Measurements from ENCODE around the gene RIN1. TPM values are rescaled to one million over a fixed set of nuclear protein-coding genes. Genes with fewer than 3 reads are reported as not detected.

The RIN1 gene
- total and polyA plus RNA-seq, 2 of the 13 experiments (the other 11 are each of a cell fraction or from before 2014, with no cell fraction given) = 2.4 to 4.1 TPM

DNA sequence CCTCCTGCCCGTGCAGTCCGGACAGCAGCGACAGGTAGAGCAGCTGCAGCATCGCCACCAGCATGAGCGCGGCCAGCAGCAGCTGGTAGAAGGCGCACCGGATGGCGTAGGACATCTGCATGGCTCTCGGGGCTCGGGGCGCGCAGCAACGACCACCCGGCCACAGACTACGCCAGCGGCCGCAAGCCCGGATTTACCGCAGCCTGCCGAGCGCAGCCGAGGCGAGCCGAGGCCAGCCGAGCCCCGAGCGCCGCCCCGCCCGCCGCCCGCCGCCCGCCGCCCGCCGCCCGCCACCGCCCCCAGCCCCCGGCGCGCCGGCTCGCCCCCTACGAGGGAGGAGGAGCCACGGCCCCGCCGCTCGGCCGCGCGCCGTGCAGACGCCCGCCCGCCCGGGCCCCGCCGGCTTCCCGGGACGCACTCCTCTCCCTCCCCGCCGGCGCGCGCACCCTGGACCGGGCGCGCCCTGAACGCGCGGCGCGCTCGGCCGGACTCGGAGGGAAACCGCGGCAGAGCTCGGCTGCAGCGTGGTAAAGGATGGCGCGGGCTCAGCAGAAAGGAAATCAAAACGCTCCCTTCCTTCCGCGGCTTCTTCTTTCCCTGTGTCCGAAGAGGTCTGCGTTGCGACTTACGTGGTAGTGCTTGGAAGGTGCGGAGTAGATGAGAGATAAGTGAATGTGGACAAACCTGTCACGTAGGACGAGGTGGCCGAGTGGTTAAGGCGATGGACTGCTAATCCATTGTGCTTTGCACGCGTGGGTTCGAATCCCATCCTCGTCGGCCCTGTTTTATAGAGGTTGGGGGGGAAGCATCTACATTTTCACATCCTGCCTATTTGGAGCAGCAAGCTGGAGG, 11.4 kb upstream of the RIN1 start, which contains the start of gene B4GAT1:
TSS of gene B4GAT1 (minus strand) at position 205 of the 852 bp plus-strand sequence. CDS start at position 121, 84 bp downstream.
- in situ Hi-C loops (cut with HindIII; ENCODE audit: extremely low pct_ligation_motif_present, low pct_unique_long_range_greater_than_20kb) = no loop called here
- 0% methylated on average over 16 of the region's 101 CpGs for WGBS (ENCODE audit: low lambda C conversion rate)
- FAIRE-seq (no peak), DNase-seq (ENCODE audit: low spot score) (peak; percentile 68), ATAC-seq (peak; percentile 43)
- H2AFZ ChIP-seq (ENCODE audit: low read length) = no peak within 1 kb of the TSS
- peak within 1 kb of the TSS; percentile 95 for H3K4me2 ChIP-seq (ENCODE audit: low read depth, low read length)
- peak within 1 kb of the TSS; percentile 86 for H3K27ac ChIP-seq (ENCODE audit: extremely low read length, insufficient read depth, low read length)
- H4K20me1 ChIP-seq (ENCODE audit: insufficient read depth, low read length) = no peaks in the 10 kb centered on the region
- intact Hi-C loops (cut with micrococcal nuclease; ENCODE audit: unreplicated experiment) = no loop called here
- ChIA-PET POLR2A (interaction anchor here (0.7 to 2.3 kb wide), 10 partner anchors 11 to 80 kb away, joined by 3 to 27 read pairs (median 4); partner anchors contain the start of genes CD248, RAB1B, RIN1 and YIF1A), CTCF (ENCODE audit: low intra/inter-chr PET ratio, low total read pairs) (no interaction called here)
- H3K9ac ChIP-seq (ENCODE audit: insufficient read depth, low read depth, low read length) = peak within 1 kb of the TSS; percentile 94
- no TSS peak for BruUV-seq (replicated peaks)
- no peaks in the 10 kb centered on the region for H3K36me3 ChIP-seq (replicated peaks in 1 of 2; ENCODE audit: control insufficient read depth in 1 of 2, insufficient read depth in 2 of 2, low read length in 2 of 2)
- peaks cover 54% of the 10 kb centered on the region for H3K79me2 ChIP-seq (ENCODE audit: insufficient read depth, low read length)
- H3K9me3 ChIP-seq (ENCODE audit: low read length) = no peaks in the 10 kb centered on the region
- no peaks in the 10 kb centered on the region; a peak in 1 of 5 replicates for H3K27me3 ChIP-seq (ENCODE audit: control insufficient read depth in 1 of 2, insufficient read depth in 2 of 2, low read length in 2 of 2)
- peak within 1 kb of the TSS; percentile 80 to 93 (median 90) for H3K4me3 ChIP-seq (replicated peaks in 1 of 3; ENCODE audit: insufficient read depth in 1 of 3, low read depth in 2 of 3, low read length in 3 of 3)
- peaks cover 78% of the 10 kb centered on the region for H3K4me1 ChIP-seq (ENCODE audit: insufficient read depth, low read length)
- TF ChIP-seq KLF16 (CRISPR knock-in tag; IDR thresholded peaks at IDR 0.05) (peak in 1 of 2 experiments; percentile 85; a peak in 2 of 4 replicates), ZNF782 (CRISPR knock-in tag; IDR thresholded peaks at IDR 0.05; ENCODE audit: borderline replicate concordance) (no peak), MTF1 (CRISPR knock-in tag; IDR thresholded peaks at IDR 0.05) (no peak), RARA (CRISPR knock-in tag; IDR thresholded peaks at IDR 0.05) (0 out of 2 replicates have a peak, but pooled peaks have one; percentile 29), KLF11 (CRISPR knock-in tag; IDR thresholded peaks at IDR 0.05) (no peak), NCOA1 (CRISPR knock-in tag; IDR thresholded peaks at IDR 0.05) (peak; percentile 40; the same call in 1 of the 2 replicates), ZNF737 (CRISPR knock-in tag; IDR thresholded peaks at IDR 0.05; ENCODE audit: borderline replicate concordance) (no peak), KDM4B (CRISPR knock-in tag; IDR thresholded peaks at IDR 0.05) (0 out of 2 replicates have a peak, but pooled peaks have one; percentile 70), SRSF4 (IDR thresholded peaks at IDR 0.05; ENCODE audit: low read depth, low read length, poor library complexity, severe bottlenecking) (no peak), ZNF546 (CRISPR knock-in tag; conservative IDR thresholded peaks at IDR 0.05) (0 out of 2 replicates have a peak, but pooled peaks have one; percentile 17), ISL2 (CRISPR knock-in tag; IDR thresholded peaks at IDR 0.05) (0 out of 2 replicates have a peak, but pooled peaks have one; percentile 22), NFE2L1 (CRISPR knock-in tag; IDR thresholded peaks at IDR 0.05; ENCODE audit: borderline replicate concordance) (no peak), ARHGAP35 (CRISPR knock-in tag; IDR thresholded peaks at IDR 0.05; ENCODE audit: borderline replicate concordance) (no peak), ZNF451 (CRISPR knock-in tag; IDR thresholded peaks at IDR 0.05) (peak; percentile 48; the same call in 1 of the 2 replicates), NR2F1 (CRISPR knock-in tag; IDR thresholded peaks at IDR 0.05) (no peak)
- TF ChIP-seq, protein P1, sequence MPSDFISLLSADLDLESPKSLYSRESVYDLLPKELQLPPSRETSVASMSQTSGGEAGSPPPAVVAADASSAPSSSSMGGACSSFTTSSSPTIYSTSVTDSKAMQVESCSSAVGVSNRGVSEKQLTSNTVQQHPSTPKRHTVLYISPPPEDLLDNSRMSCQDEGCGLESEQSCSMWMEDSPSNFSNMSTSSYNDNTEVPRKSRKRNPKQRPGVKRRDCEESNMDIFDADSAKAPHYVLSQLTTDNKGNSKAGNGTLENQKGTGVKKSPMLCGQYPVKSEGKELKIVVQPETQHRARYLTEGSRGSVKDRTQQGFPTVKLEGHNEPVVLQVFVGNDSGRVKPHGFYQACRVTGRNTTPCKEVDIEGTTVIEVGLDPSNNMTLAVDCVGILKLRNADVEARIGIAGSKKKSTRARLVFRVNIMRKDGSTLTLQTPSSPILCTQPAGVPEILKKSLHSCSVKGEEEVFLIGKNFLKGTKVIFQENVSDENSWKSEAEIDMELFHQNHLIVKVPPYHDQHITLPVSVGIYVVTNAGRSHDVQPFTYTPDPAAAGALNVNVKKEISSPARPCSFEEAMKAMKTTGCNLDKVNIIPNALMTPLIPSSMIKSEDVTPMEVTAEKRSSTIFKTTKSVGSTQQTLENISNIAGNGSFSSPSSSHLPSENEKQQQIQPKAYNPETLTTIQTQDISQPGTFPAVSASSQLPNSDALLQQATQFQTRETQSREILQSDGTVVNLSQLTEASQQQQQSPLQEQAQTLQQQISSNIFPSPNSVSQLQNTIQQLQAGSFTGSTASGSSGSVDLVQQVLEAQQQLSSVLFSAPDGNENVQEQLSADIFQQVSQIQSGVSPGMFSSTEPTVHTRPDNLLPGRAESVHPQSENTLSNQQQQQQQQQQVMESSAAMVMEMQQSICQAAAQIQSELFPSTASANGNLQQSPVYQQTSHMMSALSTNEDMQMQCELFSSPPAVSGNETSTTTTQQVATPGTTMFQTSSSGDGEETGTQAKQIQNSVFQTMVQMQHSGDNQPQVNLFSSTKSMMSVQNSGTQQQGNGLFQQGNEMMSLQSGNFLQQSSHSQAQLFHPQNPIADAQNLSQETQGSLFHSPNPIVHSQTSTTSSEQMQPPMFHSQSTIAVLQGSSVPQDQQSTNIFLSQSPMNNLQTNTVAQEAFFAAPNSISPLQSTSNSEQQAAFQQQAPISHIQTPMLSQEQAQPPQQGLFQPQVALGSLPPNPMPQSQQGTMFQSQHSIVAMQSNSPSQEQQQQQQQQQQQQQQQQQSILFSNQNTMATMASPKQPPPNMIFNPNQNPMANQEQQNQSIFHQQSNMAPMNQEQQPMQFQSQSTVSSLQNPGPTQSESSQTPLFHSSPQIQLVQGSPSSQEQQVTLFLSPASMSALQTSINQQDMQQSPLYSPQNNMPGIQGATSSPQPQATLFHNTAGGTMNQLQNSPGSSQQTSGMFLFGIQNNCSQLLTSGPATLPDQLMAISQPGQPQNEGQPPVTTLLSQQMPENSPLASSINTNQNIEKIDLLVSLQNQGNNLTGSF (CRISPR knock-in tag; IDR thresholded peaks at IDR 0.05) = 0 out of 2 replicates have a peak, but pooled peaks have one; percentile 39
- TF ChIP-seq, protein P2, sequence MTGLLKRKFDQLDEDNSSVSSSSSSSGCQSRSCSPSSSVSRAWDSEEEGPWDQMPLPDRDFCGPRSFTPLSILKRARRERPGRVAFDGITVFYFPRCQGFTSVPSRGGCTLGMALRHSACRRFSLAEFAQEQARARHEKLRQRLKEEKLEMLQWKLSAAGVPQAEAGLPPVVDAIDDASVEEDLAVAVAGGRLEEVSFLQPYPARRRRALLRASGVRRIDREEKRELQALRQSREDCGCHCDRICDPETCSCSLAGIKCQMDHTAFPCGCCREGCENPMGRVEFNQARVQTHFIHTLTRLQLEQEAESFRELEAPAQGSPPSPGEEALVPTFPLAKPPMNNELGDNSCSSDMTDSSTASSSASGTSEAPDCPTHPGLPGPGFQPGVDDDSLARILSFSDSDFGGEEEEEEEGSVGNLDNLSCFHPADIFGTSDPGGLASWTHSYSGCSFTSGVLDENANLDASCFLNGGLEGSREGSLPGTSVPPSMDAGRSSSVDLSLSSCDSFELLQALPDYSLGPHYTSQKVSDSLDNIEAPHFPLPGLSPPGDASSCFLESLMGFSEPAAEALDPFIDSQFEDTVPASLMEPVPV (CRISPR knock-in tag; IDR thresholded peaks at IDR 0.05) = 0 out of 2 replicates have a peak, but pooled peaks have one; percentile 26

Data from HepG2 (cell line).